IMR-90 (cell line): Measurements from ENCODE around the gene KCNK4. TPM values are rescaled to one million over a fixed set of nuclear protein-coding genes. Genes with fewer than 3 reads are reported as not detected.

Experiments used
- ATAC-seq: fragments of 200-7000 bp; cut with Tn5 transposase; 2 replicates; pipeline ENCODE4 v1.9.1; 2020; ENCODE audit warnings: low read depth, mild to moderate bottlenecking, moderate library complexity
- BruUV-seq: library from RNA; stranded (reverse); fragments of 400-500 nt; replicated peaks from 2 replicates; lab custom pipeline; 2021; lab: Mats Ljungman, UMichigan
- CTCF ChIA-PET: fragments of 300-600 bp; formaldehyde crosslinking; extraction: SDS; loops from one replicate; lab custom pipeline; 2021; ENCODE audit warnings: antibody characterized with exemption; lab: Yijun Ruan, JAX
- POLR2A ChIA-PET: fragments of 300-600 bp; sonication (Branson Sonifier 250); formaldehyde crosslinking; loops from one replicate; lab custom pipeline; 2022; ENCODE audit warnings: antibody characterized with exemption; ENCODE audit not compliant: unreplicated experiment; lab: Charles Lee
- DNase-seq: peaks from one replicate; pipeline ENCODE4 v3.0.0; 2013
- H2AFZ ChIP-seq: replicated peaks from 2 replicates; pipeline ENCODE3; 2013; ENCODE audit warnings: low read length, mild to moderate bottlenecking; ENCODE audit not compliant: poor library complexity
- H2AK5ac ChIP-seq: 2 replicates; pipeline ENCODE4 v1.6.1; 2013; ENCODE audit warnings: low read depth, low read length, inconsistent platforms
- H2AK9ac ChIP-seq: replicated peaks from 2 replicates; pipeline ENCODE3; 2013; ENCODE audit warnings: mild to moderate bottlenecking, low read depth, low read length, moderate library complexity; ENCODE audit not compliant: poor library complexity
- H2BK120ac ChIP-seq: 2 replicates; pipeline ENCODE4 v1.6.1; 2013; ENCODE audit warnings: low read depth, low read length, inconsistent platforms
- H2BK15ac ChIP-seq: 3 replicates; pipeline ENCODE4 v1.6.1; 2013; ENCODE audit warnings: low read depth, low read length, inconsistent platforms
- H2BK20ac ChIP-seq: 2 replicates; pipeline ENCODE4 v1.6.1; 2013; ENCODE audit warnings: low read depth, mild to moderate bottlenecking, inconsistent platforms, low read length, moderate library complexity
- H2BK5ac ChIP-seq: 2 replicates; pipeline ENCODE4 v1.6.1; 2013; ENCODE audit warnings: mild to moderate bottlenecking, low read depth, low read length, inconsistent platforms; ENCODE audit not compliant: poor library complexity, severe bottlenecking
- H3K14ac ChIP-seq: replicated peaks from 2 replicates; pipeline ENCODE4 v1.6.1; 2013; ENCODE audit warnings: low read depth, low read length, inconsistent platforms
- H3K18ac ChIP-seq: 2 replicates; pipeline ENCODE4 v1.6.1; 2013; ENCODE audit warnings: low read depth, low read length, control low read depth
- H3K23ac ChIP-seq: 2 replicates; pipeline ENCODE4 v1.6.1; 2013; ENCODE audit warnings: low read depth, low read length, inconsistent platforms
- H3K27ac ChIP-seq: 2 replicates; pipeline ENCODE4 v1.5.1; 2013; ENCODE audit warnings: mild to moderate bottlenecking, control low read depth, low read length; ENCODE audit not compliant: insufficient read depth
- H3K27me3 ChIP-seq: 2 replicates; pipeline ENCODE4 v1.6.1; 2013; ENCODE audit warnings: low read length; ENCODE audit not compliant: control insufficient read depth, insufficient read depth
- H3K36me3 ChIP-seq: 2 replicates; pipeline ENCODE4 v1.6.1; 2013; ENCODE audit warnings: low read length, mixed read lengths; ENCODE audit not compliant: control insufficient read depth, insufficient read depth
- H3K4ac ChIP-seq: 2 replicates; pipeline ENCODE4 v1.6.1; 2013; ENCODE audit warnings: low read depth, low read length, inconsistent platforms
- H3K4me1 ChIP-seq: 2 replicates; pipeline ENCODE4 v1.6.1; 2013; ENCODE audit warnings: low read length, mixed read lengths; ENCODE audit not compliant: control insufficient read depth, insufficient read depth
- H3K4me2 ChIP-seq: 2 replicates; pipeline ENCODE4 v1.6.1; 2013; ENCODE audit warnings: low read depth, mild to moderate bottlenecking, control low read depth, low read length, moderate library complexity
- H3K4me3 ChIP-seq: 2 replicates; pipeline ENCODE4 v1.5.1; 2013; ENCODE audit warnings: low read depth, mild to moderate bottlenecking, control low read depth, low read length, moderate library complexity; ENCODE audit not compliant: insufficient read depth
- H3K56ac ChIP-seq: 2 replicates; pipeline ENCODE4 v1.6.1; 2013; ENCODE audit warnings: low read length, inconsistent platforms; ENCODE audit not compliant: insufficient read depth; ENCODE audit errors: extremely low read depth
- H3K79me1 ChIP-seq, 2 experiments: 2 replicates each; pipeline ENCODE4 v1.6.1; 2013; ENCODE audit warnings: low read length in 2 of 2, inconsistent platforms in 1 of 2, low read depth in 1 of 2
- H3K9ac ChIP-seq: 2 replicates; pipeline ENCODE4 v1.6.1; 2013; ENCODE audit warnings: low read depth, low read length, control low read depth
- H3K9me1 ChIP-seq: 2 replicates; pipeline ENCODE4 v1.6.1; 2013; ENCODE audit warnings: low read length, inconsistent platforms; ENCODE audit not compliant: insufficient read depth
- H3K9me3 ChIP-seq: 2 replicates; pipeline ENCODE4 v1.6.1; 2013; ENCODE audit warnings: low read length; ENCODE audit not compliant: control insufficient read depth, insufficient read depth
- H4K20me1 ChIP-seq: 2 replicates; pipeline ENCODE4 v1.6.1; 2013; ENCODE audit warnings: low read length, inconsistent platforms; ENCODE audit not compliant: insufficient read depth
- H4K5ac ChIP-seq: 2 replicates; pipeline ENCODE4 v1.6.1; 2013; ENCODE audit warnings: mild to moderate bottlenecking, low read depth, low read length, control low read depth
- H4K8ac ChIP-seq, 2 experiments: 2 replicates each; pipeline ENCODE4 v1.6.1; 2013; ENCODE audit warnings: low read depth in 2 of 2, low read length in 2 of 2, control low read depth in 1 of 2, inconsistent platforms in 1 of 2
- H4K91ac ChIP-seq: 2 replicates; pipeline ENCODE4 v1.6.1; 2013; ENCODE audit warnings: low read depth, low read length, inconsistent platforms; ENCODE audit not compliant: insufficient read depth
- MXI1 ChIP-seq: IDR thresholded peaks from 2 replicates; pipeline ENCODE4 v1.6.1; 2012; ENCODE audit warnings: low read depth, mild to moderate bottlenecking, low read length, moderate library complexity, borderline replicate concordance
- RAD21 ChIP-seq: IDR thresholded peaks from 2 replicates; pipeline ENCODE4 v1.6.1; 2012; ENCODE audit warnings: low read length, improper control_type of control experiment
- WGBS, 2 experiments: methylation state at CpG; one replicate each; pipeline versions ENCODE4 v1.1.5 to v1.1.7; 2013; ENCODE audit warnings: missing lambda C conversion rate in 2 of 2; ENCODE audit not compliant: insufficient read length in 1 of 2; ENCODE audit errors: extremely low coverage in 2 of 2; 5-methylcytosine and 5-hydroxymethylcytosine counted together
- dilution Hi-C: fragments of 300-500 bp; cut with HindIII; formaldehyde crosslinking; loops from one replicate; pipeline ENCODE4 v1.14.3; 2018; ENCODE audit warnings: low sequenced_read_pairs; ENCODE audit not compliant: unreplicated experiment
- in situ Hi-C: fragments of 300-500 bp; cut with MboI; formaldehyde crosslinking; loops from 3 replicates; pipeline ENCODE4 v1.14.3; 2019; ENCODE audit warnings: low sequenced_read_pairs, inconsistent platforms, mixed read lengths
- intact Hi-C: fragments of 100-400 bp; cut with micrococcal nuclease; formaldehyde crosslinking; loops from 2 replicates; pipeline ENCODE4 v1.10.0; 2022
- polyA plus RNA-seq, 3 experiments: library from polyadenylated mRNA; depleted of rRNA; stranded (reverse); fragments of >200 nt; gene quantifications; 2 replicates each; pipeline ENCODE4 v1.2.3, GENCODE V29; 2012; ENCODE audit warnings: low replicate concordance in 1 of 3
- total RNA-seq: library from RNA; depleted of rRNA; stranded (reverse); fragments of >200 nt; gene quantifications from 2 replicates; pipeline ENCODE4 v1.2.3, GENCODE V29; 2012
- TF ChIP-seq, protein P1 (sequence below): fragments of 150-350 bp; IDR thresholded peaks from 2 replicates; pipeline ENCODE4 v1.6.1; 2017; ENCODE audit warnings: mild to moderate bottlenecking, antibody characterized with exemption, low read length, low read depth

The KCNK4 gene
- total and polyA plus RNA-seq, 2 of the 4 experiments (the other 2 are of a cell fraction) = not detected

DNA sequence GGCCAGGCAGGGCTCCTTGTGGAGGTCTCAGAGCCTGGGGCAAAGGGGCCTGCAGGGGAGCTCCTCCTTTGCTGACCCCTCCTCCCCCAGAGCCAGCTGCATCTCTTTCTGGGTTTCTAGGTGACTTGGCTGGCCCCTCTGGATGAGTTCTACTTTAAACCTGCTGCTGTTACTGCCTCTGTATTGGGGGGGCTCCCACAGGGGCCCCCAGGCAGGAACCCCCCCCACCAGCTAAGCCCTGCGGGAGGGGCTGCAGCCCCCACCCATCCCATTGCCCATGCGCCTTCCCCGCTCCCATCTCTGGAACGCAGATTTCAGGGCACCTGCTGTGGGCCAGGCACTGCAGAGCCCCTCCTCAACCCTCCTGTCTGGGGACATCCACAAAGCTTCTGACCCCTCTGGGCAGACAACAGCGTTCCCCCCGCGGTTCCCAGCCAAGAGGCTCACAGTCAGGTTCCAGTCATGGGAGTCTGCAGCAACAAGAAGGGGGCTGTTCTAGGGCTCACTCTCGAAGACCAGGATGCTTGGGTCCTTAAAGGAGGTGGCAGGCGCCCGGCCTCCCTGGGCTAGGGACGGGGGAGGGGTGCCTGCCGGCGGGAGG, 40.6 kb upstream of the KCNK4 start:
- peak overlapping the region; percentile 99 for H2AFZ ChIP-seq
- 0% methylated on average over 4 of the region's 13 CpGs; no CpG with 5 or more reads in 1 of the 2 experiments for WGBS, 2 experiments

More for the DNA sequence above, 40.6 kb upstream of the KCNK4 start:
- H3K56ac ChIP-seq = no peak overlapping the region
- H3K9me1 ChIP-seq = no peaks in the 10 kb centered on the region
- H3K9ac ChIP-seq = no peak overlapping the region
- H3K27ac ChIP-seq = no peak overlapping the region
- in situ Hi-C loops (no loop called here), dilution Hi-C loops (no loop called here), intact Hi-C loops (loop anchor here (1.0 kb wide), 1 partner anchor 51 kb away; no protein-coding TSS in a partner anchor)
- BruUV-seq = no TSS peak
- H3K4me1 ChIP-seq = peaks cover 10% of the 10 kb centered on the region
- peaks cover 8 to 47% of the 10 kb centered on the region in 2 experiments for H3K79me1 ChIP-seq
- peak overlapping the region; percentile 48; the same call in 1 of the 2 replicates for H3K23ac ChIP-seq
- peak overlapping the region; percentile 98 for H3K4me3 ChIP-seq
- H4K5ac ChIP-seq = no peak overlapping the region
- peak overlapping the region; percentile 30; the same call in 1 of the 2 replicates for H2BK120ac ChIP-seq
- ChIA-PET POLR2A (no interaction called here), CTCF (interaction anchor here (0.6 to 1.7 kb wide), 2 partner anchors 51 to 69 kb away, joined by 3 read pairs; no protein-coding TSS in a partner anchor)
- peak overlapping the region; percentile 23 to 36; a peak in 2 of 4 replicates for H4K8ac ChIP-seq
- H3K9me3 ChIP-seq = no peaks in the 10 kb centered on the region
- H4K91ac ChIP-seq = peak overlapping the region; percentile 34; the same call in 1 of the 2 replicates
- H3K18ac ChIP-seq = no peak overlapping the region
- H3K27me3 ChIP-seq = no peaks in the 10 kb centered on the region
- peak overlapping the region; percentile 60 for H2AK9ac ChIP-seq
- peaks cover 9% of the 10 kb centered on the region for H3K36me3 ChIP-seq
- H3K4me2 ChIP-seq = peak overlapping the region; percentile 98
- H2BK15ac ChIP-seq = no peak overlapping the region
- TF ChIP-seq RAD21 = no peak
- no peak for TF ChIP-seq MXI1
- TF ChIP-seq, protein P1, sequence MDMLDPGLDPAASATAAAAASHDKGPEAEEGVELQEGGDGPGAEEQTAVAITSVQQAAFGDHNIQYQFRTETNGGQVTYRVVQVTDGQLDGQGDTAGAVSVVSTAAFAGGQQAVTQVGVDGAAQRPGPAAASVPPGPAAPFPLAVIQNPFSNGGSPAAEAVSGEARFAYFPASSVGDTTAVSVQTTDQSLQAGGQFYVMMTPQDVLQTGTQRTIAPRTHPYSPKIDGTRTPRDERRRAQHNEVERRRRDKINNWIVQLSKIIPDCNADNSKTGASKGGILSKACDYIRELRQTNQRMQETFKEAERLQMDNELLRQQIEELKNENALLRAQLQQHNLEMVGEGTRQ = no peak
- 0 out of 2 replicates have a peak overlapping the region, but pooled peaks have one; percentile 31 for H2AK5ac ChIP-seq
- ATAC-seq (no peak; the same call in 1 of the 2 replicates), DNase-seq (no peak)
- 0 out of 2 replicates have a peak overlapping the region, but pooled peaks have one; percentile 29 for H3K14ac ChIP-seq
- peak overlapping the region; percentile 48; the same call in 1 of the 2 replicates for H3K4ac ChIP-seq
- H4K20me1 ChIP-seq = peaks cover 10% of the 10 kb centered on the region
- H2BK20ac ChIP-seq = no peak overlapping the region
- no peak overlapping the region for H2BK5ac ChIP-seq
